Activated T-cell treated with anti-CD3 and anti-CD28 coated beads, Interleukin-2, amount 50 U/mL, for 72 hours (primary cell): ENCODE results near the gene NEK5. TPM values are rescaled to one million over a fixed set of nuclear protein-coding genes. Genes with fewer than 3 reads are reported as not detected.
"Not testable (repeated sequence)": the region's sequence is repeated elsewhere in the genome, so short reads cannot be mapped to it uniquely, and the experiment has no call there.

Experiments used
- ATAC-seq, 2 donors: fragments of 150-1000 bp; cut with Tn5 transposase; replicated peaks in 1 of 2; 2 replicates each; pipeline ENCODE4 v1.10.0; 2021; ENCODE audit warnings: moderate library complexity in 2 of 2, mild to moderate bottlenecking in 1 of 2
- DNase-seq, 2 donors: peaks; one replicate each; pipeline ENCODE4 v3.0.0; 2021 to 2022; ENCODE audit warnings: mixed read lengths in 1 of 2
- H3K27ac Mint-ChIP-seq: one replicate; pipeline ENCODE4 v1.8.0; 2022; ENCODE audit warnings: mild to moderate bottlenecking, moderate library complexity, mixed read lengths
- H3K27me3 Mint-ChIP-seq: one replicate; pipeline ENCODE4 v1.8.0; 2022; ENCODE audit warnings: low read depth, mixed read lengths
- H3K36me3 Mint-ChIP-seq, 2 donors: one replicate each; pipeline ENCODE4 v1.8.0; 2022; ENCODE audit warnings: mixed read lengths in 2 of 2, mild to moderate bottlenecking in 1 of 2; ENCODE audit not compliant: insufficient read depth in 2 of 2
- H3K4me1 Mint-ChIP-seq: one replicate; pipeline ENCODE4 v1.8.0; 2022; ENCODE audit warnings: low read depth, mixed read lengths
- H3K4me3 Mint-ChIP-seq, 2 donors: one replicate each; pipeline ENCODE4 v1.8.0; 2022; ENCODE audit warnings: mild to moderate bottlenecking in 2 of 2, mixed read lengths in 2 of 2, moderate library complexity in 2 of 2
- H3K9me3 Mint-ChIP-seq, 2 donors: one replicate each; pipeline ENCODE4 v1.8.0; 2022; ENCODE audit warnings: mixed read lengths in 2 of 2
- total RNA-seq, 2 donors: library from RNA; stranded (reverse); gene quantifications; one replicate each; pipeline ENCODE4 v1.2.3, GENCODE V29; 2022

Gene NEK5
- total RNA-seq, 2 donors from 2014 or later, result 0.12 to 0.16 TPM

GRCh38 chr13:52125547-52125946 lies 3.3 kb downstream of the NEK5 start:
- H3K27ac Mint-ChIP-seq, result no peak overlapping the region
- no peaks in the 10 kb centered on the region for H3K36me3 Mint-ChIP-seq
- H3K4me1 Mint-ChIP-seq, result peaks cover 22% of the 10 kb centered on the region
- no peak overlapping the region for H3K4me3 Mint-ChIP-seq
- DNase-seq (no peak), ATAC-seq (no peak)
- no peaks in the 10 kb centered on the region for H3K9me3 Mint-ChIP-seq
- peaks cover 13% of the 10 kb centered on the region for H3K27me3 Mint-ChIP-seq

- Mint-ChIP-seq H3K4me1 (no peaks in the 10 kb centered on the region), H3K27ac (no peak overlapping the region), H3K9me3 (no peaks in the 10 kb centered on the region), H3K36me3 (no peaks in the 10 kb centered on the region), H3K27me3 (peaks cover 14% of the 10 kb centered on the region), H3K4me3 (no peak overlapping the region)
- DNase-seq (no peak), ATAC-seq (no peak)
Measured at GRCh38 chr13:52118595-52118994, 10.3 kb downstream of the NEK5 start.

GRCh38 chr13:52118095-52118494 lies 10.8 kb downstream of the NEK5 start:
- Mint-ChIP-seq H3K4me3 (no peak overlapping the region), H3K4me1 (no peaks in the 10 kb centered on the region), H3K27me3 (peaks cover 14% of the 10 kb centered on the region), H3K9me3 (no peaks in the 10 kb centered on the region), H3K36me3 (no peaks in the 10 kb centered on the region), H3K27ac (no peak overlapping the region)
- no peak for ATAC-seq
- no peak for DNase-seq

- ATAC-seq, result no peak
- no peak overlapping the region for H3K4me3 Mint-ChIP-seq
- no peaks in the 10 kb centered on the region for H3K4me1 Mint-ChIP-seq
- H3K27ac Mint-ChIP-seq, result no peak overlapping the region
- no peak for DNase-seq
- H3K9me3 Mint-ChIP-seq, result no peaks in the 10 kb centered on the region
- peaks cover 35% of the 10 kb centered on the region for H3K27me3 Mint-ChIP-seq
- H3K36me3 Mint-ChIP-seq, result no peaks in the 10 kb centered on the region
Measured at GRCh38 chr13:52112591-52112990, 16.3 kb downstream of the NEK5 start.

- Mint-ChIP-seq H3K27ac (no peak overlapping the region), H3K36me3 (peaks cover 0 to 1% of the 10 kb centered on the region in 2 donors), H3K27me3 (peaks cover 29% of the 10 kb centered on the region), H3K4me1 (no peaks in the 10 kb centered on the region), H3K9me3 (no peaks in the 10 kb centered on the region), H3K4me3 (no peak overlapping the region)
- DNase-seq (no peak), ATAC-seq (no peak)
Measured at GRCh38 chr13:52109116-52109670, 19.7 kb downstream of the NEK5 start.

- Mint-ChIP-seq H3K36me3 (peaks cover 0 to 1% of the 10 kb centered on the region in 2 donors), H3K9me3 (no peaks in the 10 kb centered on the region), H3K27me3 (peaks cover 13% of the 10 kb centered on the region), H3K4me1 (no peaks in the 10 kb centered on the region), H3K4me3 (no peak overlapping the region), H3K27ac (no peak overlapping the region)
- no peak for ATAC-seq
- no peak for DNase-seq
Measured at GRCh38 chr13:52105841-52106240, 23.0 kb downstream of the NEK5 start.

- Mint-ChIP-seq H3K9me3 (no peaks in the 10 kb centered on the region), H3K4me3 (no peak overlapping the region)
- DNase-seq, result no peak
Measured at GRCh38 chr13:52104624-52105023, 24.2 kb downstream of the NEK5 start.

GRCh38 chr13:52103386-52103785 lies 25.5 kb downstream of the NEK5 start:
- Mint-ChIP-seq H3K27me3 (no peaks in the 10 kb centered on the region), H3K9me3 (no peaks in the 10 kb centered on the region), H3K4me1 (no peaks in the 10 kb centered on the region), H3K4me3 (no peak overlapping the region), H3K36me3 (peaks cover 0 to 1% of the 10 kb centered on the region in 2 donors), H3K27ac (no peak overlapping the region)
- DNase-seq (no peak), ATAC-seq (no peak)

More at GRCh38 chr13:52104624-52105023, 24.2 kb downstream of the NEK5 start:
- no peaks in the 10 kb centered on the region for H3K4me1 Mint-ChIP-seq
- no peak overlapping the region for H3K27ac Mint-ChIP-seq
- peak; percentile 50 to 58 for ATAC-seq
- H3K27me3 Mint-ChIP-seq, result peaks cover under 1% of the 10 kb centered on the region
- peaks cover 0 to 1% of the 10 kb centered on the region in 2 donors for H3K36me3 Mint-ChIP-seq

GRCh38 chr13:52102423-52102822 lies 26.4 kb downstream of the NEK5 start:
- not testable (repeated sequence) for DNase-seq, H3K4me3 Mint-ChIP-seq, H3K36me3 Mint-ChIP-seq, H3K27ac Mint-ChIP-seq, H3K4me1 Mint-ChIP-seq, ATAC-seq, H3K9me3 Mint-ChIP-seq, H3K27me3 Mint-ChIP-seq

GRCh38 chr13:52097197-52097596 lies 31.7 kb downstream of the NEK5 start:
- no peaks in the 10 kb centered on the region for H3K36me3 Mint-ChIP-seq
- H3K9me3 Mint-ChIP-seq, result no peaks in the 10 kb centered on the region
- H3K4me3 Mint-ChIP-seq, result no peak overlapping the region
- no peak for DNase-seq
- H3K27me3 Mint-ChIP-seq, result no peaks in the 10 kb centered on the region
- ATAC-seq, result no peak
- H3K27ac Mint-ChIP-seq, result no peak overlapping the region
- no peaks in the 10 kb centered on the region for H3K4me1 Mint-ChIP-seq

GRCh38 chr13:52096748-52097147 lies 32.1 kb downstream of the NEK5 start:
- no peaks in the 10 kb centered on the region for H3K9me3 Mint-ChIP-seq
- H3K36me3 Mint-ChIP-seq, result no peaks in the 10 kb centered on the region
- no peak overlapping the region for H3K4me3 Mint-ChIP-seq
- DNase-seq, result no peak
- ATAC-seq, result no peak
- H3K27me3 Mint-ChIP-seq, result no peaks in the 10 kb centered on the region
- H3K27ac Mint-ChIP-seq, result no peak overlapping the region
- H3K4me1 Mint-ChIP-seq, result no peaks in the 10 kb centered on the region

GRCh38 chr13:52096062-52096461 lies 32.8 kb downstream of the NEK5 start:
- no peak overlapping the region for H3K4me3 Mint-ChIP-seq
- ATAC-seq (no peak), DNase-seq (no peak)
- no peak overlapping the region for H3K27ac Mint-ChIP-seq
- no peaks in the 10 kb centered on the region for H3K36me3 Mint-ChIP-seq
- no peaks in the 10 kb centered on the region for H3K27me3 Mint-ChIP-seq
- no peaks in the 10 kb centered on the region for H3K4me1 Mint-ChIP-seq
- H3K9me3 Mint-ChIP-seq, result no peaks in the 10 kb centered on the region

- no peak overlapping the region for H3K27ac Mint-ChIP-seq
- no peaks in the 10 kb centered on the region for H3K36me3 Mint-ChIP-seq
Measured at GRCh38 chr13:52092087-52092486, 36.8 kb downstream of the NEK5 start.

GRCh38 chr13:52091473-52091872 lies 37.4 kb downstream of the NEK5 start:
- ATAC-seq (no peak), DNase-seq (no peak)
- Mint-ChIP-seq H3K4me3 (no peak overlapping the region), H3K4me1 (no peaks in the 10 kb centered on the region), H3K36me3 (no peaks in the 10 kb centered on the region), H3K27me3 (no peaks in the 10 kb centered on the region), H3K27ac (no peak overlapping the region), H3K9me3 (no peaks in the 10 kb centered on the region)

More at GRCh38 chr13:52092087-52092486, 36.8 kb downstream of the NEK5 start:
- DNase-seq, result no peak
- H3K9me3 Mint-ChIP-seq, result no peaks in the 10 kb centered on the region
- H3K4me3 Mint-ChIP-seq, result no peak overlapping the region
- H3K4me1 Mint-ChIP-seq, result no peaks in the 10 kb centered on the region
- no peaks in the 10 kb centered on the region for H3K27me3 Mint-ChIP-seq
- no peak for ATAC-seq
